Activated CD4-positive, alpha-beta T cell treated with anti-CD3 and anti-CD28 coated beads, Interleukin-2, amount 10 ng/mL, durations not matched to agents 24 days and 14 days (primary cell): Measurements from ENCODE around the gene IL17F. TPM values are rescaled to one million over a fixed set of nuclear protein-coding genes. Genes with fewer than 3 reads are reported as not detected.

ENCODE experiments used
- DNase-seq: peaks from one replicate; pipeline ENCODE4 v3.0.0; 2022
- H3K27ac Mint-ChIP-seq: one replicate; pipeline ENCODE4 v1.8.0; 2022; ENCODE audit warnings: mild to moderate bottlenecking, mixed read lengths
- H3K27me3 Mint-ChIP-seq: one replicate; pipeline ENCODE4 v1.8.0; 2022; ENCODE audit warnings: mixed read lengths
- H3K36me3 Mint-ChIP-seq: one replicate; pipeline ENCODE4 v1.8.0; 2022; ENCODE audit warnings: low read depth, mild to moderate bottlenecking, mixed read lengths
- H3K4me1 Mint-ChIP-seq: one replicate; pipeline ENCODE4 v1.8.0; 2021; ENCODE audit warnings: mixed read lengths
- H3K4me3 Mint-ChIP-seq: one replicate; pipeline ENCODE4 v1.8.0; 2022; ENCODE audit warnings: mild to moderate bottlenecking, moderate library complexity, mixed read lengths
- H3K9me3 Mint-ChIP-seq: one replicate; pipeline ENCODE4 v1.8.0; 2021; ENCODE audit warnings: mixed read lengths
- intact Hi-C: fragments of 100-400 bp; cut with micrococcal nuclease; formaldehyde crosslinking; loops from one replicate; pipeline ENCODE4 v1.15.1; 2023
- total RNA-seq: library from RNA; stranded (reverse); gene quantifications from 2 replicates; pipeline ENCODE4 v1.2.3, GENCODE V29; 2022

Gene IL17F
- total RNA-seq, 1 donor from 2014 or later, result not detected

DNA sequence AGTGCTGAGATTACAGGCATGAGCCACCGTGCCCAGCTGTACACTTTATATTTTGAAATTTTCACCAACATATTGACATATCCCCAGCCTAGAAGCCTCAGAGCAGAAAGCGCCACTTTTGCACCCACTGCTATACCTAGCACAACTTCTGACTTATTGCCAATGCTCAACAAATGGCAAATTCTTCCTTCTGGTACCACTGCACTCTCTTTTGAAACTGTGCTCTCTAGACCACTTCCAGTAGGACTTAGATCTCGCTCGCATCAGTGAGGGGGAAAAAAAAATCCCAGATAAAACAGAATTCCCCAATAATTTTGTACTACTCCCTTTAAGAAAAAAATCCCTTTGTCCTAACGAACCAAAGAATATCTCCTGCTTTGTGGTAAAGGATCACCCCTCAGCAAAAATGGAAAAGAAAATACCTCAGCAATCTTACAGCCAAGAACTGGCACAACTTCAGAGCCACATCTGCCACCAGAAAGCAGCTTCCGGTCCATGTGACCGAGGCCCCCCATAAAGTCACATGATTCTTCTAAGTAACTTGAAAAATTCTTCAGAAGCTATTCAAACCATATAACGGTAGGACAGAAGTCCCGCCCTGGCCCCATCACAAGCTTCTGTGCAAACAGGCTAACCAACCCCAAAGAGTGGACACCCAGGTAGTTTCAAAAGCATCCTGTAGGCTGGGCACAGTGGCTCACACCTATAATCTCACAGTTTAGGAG is 18.5 kb upstream of the IL17F start:
- no peak overlapping the region for H3K4me3 Mint-ChIP-seq
- peaks cover 7% of the 10 kb centered on the region for H3K4me1 Mint-ChIP-seq
- no peak overlapping the region for H3K27ac Mint-ChIP-seq
- no peaks in the 10 kb centered on the region for H3K9me3 Mint-ChIP-seq
- intact Hi-C loops, result loop anchor here (1.0 to 10.0 kb wide), 5 partner anchors 49 to 408 kb away; no protein-coding TSS in a partner anchor
- DNase-seq, result no peak
- H3K27me3 Mint-ChIP-seq, result no peaks in the 10 kb centered on the region
- H3K36me3 Mint-ChIP-seq, result peaks cover 64% of the 10 kb centered on the region

DNA sequence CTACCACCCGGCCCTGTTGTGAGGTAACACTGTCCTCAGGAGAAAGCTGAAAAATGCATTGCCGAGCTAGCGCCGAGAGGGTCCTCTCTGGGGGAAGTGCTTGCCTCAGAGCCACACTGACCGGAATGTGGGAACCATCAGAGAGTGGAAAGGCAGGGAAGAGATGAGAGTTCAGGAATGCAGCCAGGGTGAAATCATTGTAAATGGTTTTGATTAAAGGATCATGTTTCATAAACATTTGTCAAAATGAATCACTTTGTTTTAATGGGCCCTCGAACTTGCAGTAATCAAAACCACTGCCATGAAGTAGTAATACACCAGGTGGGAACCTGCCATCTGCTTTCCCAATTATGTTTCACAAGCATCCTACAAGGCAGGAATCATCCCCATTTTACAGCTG is 16.9 kb upstream of the IL17F start:
- Mint-ChIP-seq H3K27ac (no peak overlapping the region), H3K4me3 (no peak overlapping the region), H3K36me3 (peaks cover 51% of the 10 kb centered on the region), H3K9me3 (no peaks in the 10 kb centered on the region), H3K4me1 (peaks cover 6% of the 10 kb centered on the region), H3K27me3 (peaks cover 2% of the 10 kb centered on the region)
- DNase-seq, result no peak
- intact Hi-C loops, result loop anchor here (10.0 kb wide), 1 partner anchor 406 kb away; no protein-coding TSS in a partner anchor

DNA sequence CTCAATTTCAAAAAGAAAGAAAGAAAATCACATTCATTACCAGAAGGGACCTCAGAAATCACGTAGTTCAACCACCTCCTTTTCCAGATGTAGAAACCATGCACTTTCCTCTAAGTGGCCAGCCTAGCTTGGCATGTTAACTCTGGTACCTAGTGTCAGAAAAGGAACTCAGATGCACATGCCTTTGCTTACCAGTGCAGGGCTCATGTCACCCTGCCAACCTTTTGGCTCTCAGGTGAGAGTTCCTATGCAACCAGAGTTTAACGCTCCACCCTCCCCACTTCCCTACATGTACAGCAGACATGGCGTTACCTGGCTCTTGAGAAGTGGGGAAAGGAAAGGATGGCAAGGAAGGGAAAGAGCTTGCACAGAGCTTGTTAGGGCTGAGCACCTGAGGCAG is 16.3 kb upstream of the IL17F start:
- Mint-ChIP-seq H3K4me3 (no peak overlapping the region), H3K36me3 (peaks cover 47% of the 10 kb centered on the region), H3K9me3 (no peaks in the 10 kb centered on the region), H3K4me1 (peaks cover 7% of the 10 kb centered on the region), H3K27ac (no peak overlapping the region), H3K27me3 (peaks cover 2% of the 10 kb centered on the region)
- intact Hi-C loops, result loop anchor here (10.0 kb wide), 1 partner anchor 406 kb away; no protein-coding TSS in a partner anchor
- no peak for DNase-seq

DNA sequence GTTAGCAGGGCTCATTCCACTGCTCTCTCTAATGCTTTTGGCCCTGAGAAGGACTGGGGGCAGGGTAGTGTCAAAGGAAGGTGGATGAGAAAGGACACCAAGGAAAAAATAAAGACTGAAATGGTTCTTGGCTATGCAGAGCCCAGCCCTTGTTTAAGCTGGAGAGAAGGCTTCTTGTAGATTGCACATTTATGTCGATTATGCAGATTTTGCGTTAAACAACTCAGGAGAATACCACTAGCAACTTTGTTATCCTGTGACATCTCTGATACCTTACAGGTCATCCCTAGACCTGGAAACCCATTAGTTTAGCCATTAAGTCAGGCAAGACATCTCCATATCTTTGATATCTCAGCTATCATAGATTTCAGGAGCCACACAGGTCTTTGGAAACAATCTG is 11.1 kb upstream of the IL17F start:
- Mint-ChIP-seq H3K36me3 (peaks cover 4% of the 10 kb centered on the region), H3K9me3 (no peaks in the 10 kb centered on the region), H3K4me3 (peak overlapping the region; percentile 18), H3K4me1 (peaks cover 32% of the 10 kb centered on the region), H3K27me3 (peaks cover 34% of the 10 kb centered on the region), H3K27ac (peak overlapping the region; percentile 14)
- intact Hi-C loops, result loop anchor here (1.0 to 2.0 kb wide), 2 partner anchors 28 to 93 kb away; no protein-coding TSS in a partner anchor
- no peak for DNase-seq

DNA sequence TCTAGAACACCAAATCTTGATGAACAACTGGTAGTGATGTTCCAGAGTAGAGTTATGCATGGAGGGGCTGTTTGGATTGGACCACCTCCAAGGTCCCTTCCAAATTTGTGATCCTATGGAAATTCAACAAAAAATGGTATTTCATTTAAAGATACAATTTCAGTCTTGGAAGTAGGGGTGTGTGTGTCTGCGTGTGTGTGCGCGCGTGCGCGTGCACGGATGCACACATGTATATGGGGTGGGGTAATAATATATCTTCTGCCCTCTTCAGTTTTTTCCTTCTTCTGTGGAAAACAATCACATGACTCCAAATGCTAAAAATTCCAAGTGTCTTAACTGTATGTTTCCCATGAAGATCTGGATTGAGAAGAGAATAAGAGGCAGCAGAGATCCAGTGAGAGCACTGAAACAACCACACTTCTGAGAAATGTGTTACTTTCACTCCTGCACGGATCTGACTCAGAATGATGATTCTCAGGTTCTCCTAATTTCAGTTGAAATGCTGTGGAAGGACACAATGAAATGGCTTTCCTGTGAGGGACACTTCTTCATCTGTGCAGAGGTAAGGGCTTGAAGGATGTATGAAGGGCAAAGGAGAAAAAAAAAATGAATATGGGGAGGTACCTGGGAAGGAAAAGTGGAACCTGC is 10.6 kb upstream of the IL17F start:
- no peak for DNase-seq
- intact Hi-C loops, result loop anchor here (1.0 to 2.0 kb wide), 2 partner anchors 28 to 92 kb away; no protein-coding TSS in a partner anchor
- H3K27ac Mint-ChIP-seq, result no peak overlapping the region
- peak overlapping the region; percentile 18 for H3K4me3 Mint-ChIP-seq
- no peaks in the 10 kb centered on the region for H3K9me3 Mint-ChIP-seq
- H3K4me1 Mint-ChIP-seq, result peaks cover 35% of the 10 kb centered on the region
- H3K36me3 Mint-ChIP-seq, result no peaks in the 10 kb centered on the region
- peaks cover 40% of the 10 kb centered on the region for H3K27me3 Mint-ChIP-seq

DNA sequence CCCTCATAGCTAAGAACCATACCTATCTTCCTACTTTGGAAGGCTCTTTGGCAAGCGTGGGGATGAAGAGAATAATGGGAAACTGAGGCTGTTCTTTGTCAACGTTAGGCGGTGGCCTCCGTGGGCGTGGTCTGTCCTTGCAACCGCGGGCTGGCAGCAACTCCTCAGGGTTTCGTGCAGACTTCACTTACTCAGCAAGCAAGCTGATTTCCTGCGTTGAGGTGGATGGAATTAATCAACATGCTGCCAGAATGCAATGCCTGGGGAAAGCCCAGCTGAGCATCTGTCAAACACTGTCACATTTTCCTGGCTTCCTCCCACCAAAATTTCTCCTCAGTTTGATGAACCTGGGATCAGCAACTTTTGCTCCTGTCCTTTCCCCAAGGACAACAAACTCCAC is 9.2 kb upstream of the IL17F start:
- Mint-ChIP-seq H3K27me3 (peaks cover 49% of the 10 kb centered on the region), H3K4me3 (no peak overlapping the region), H3K36me3 (no peaks in the 10 kb centered on the region), H3K9me3 (no peaks in the 10 kb centered on the region), H3K27ac (no peak overlapping the region), H3K4me1 (peaks cover 35% of the 10 kb centered on the region)
- intact Hi-C loops, result no loop called here
- peak; percentile 74 for DNase-seq

DNA sequence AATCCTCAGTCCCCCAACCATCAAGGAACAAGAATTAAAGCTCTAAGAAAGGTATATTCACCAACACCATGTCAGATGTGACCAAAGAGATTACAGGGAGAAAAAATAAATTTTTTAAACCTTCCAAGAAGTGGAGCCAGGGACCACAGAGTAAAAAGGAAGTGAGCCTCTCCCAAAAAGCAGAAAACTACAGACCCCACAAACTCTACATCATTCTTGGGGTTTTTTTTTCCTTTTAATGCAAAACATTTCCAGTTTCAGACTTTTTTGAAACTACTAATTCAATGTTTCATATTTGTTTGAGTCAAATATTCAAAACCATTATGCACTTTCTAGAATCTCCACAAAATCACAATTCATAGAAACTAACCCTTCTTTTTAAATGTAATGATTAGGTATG is 6.8 kb upstream of the IL17F start:
- Mint-ChIP-seq H3K4me3 (no peak overlapping the region), H3K27me3 (peaks cover 58% of the 10 kb centered on the region), H3K9me3 (no peaks in the 10 kb centered on the region), H3K4me1 (peaks cover 35% of the 10 kb centered on the region), H3K27ac (no peak overlapping the region), H3K36me3 (no peaks in the 10 kb centered on the region)
- intact Hi-C loops, result no loop called here
- no peak for DNase-seq

DNA sequence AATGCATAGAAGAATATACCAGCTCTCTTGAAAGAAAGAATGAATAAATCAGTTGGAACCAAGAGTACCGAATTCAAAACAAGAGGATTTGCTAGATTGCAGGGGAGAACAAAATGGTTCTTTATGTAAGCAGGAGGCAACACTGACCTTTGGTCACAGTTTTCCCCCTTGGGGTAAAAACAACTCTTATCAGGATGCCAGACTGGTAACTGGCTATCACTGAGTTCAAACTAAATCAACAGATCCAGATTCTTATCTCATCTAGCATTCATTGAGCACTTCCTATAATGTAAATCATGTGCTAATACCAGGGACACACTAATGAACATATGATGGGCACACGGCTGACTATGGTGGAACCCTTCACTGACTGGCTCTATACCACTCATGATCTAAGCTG is 4.8 kb upstream of the IL17F start:
- intact Hi-C loops, result no loop called here
- no peak overlapping the region for H3K27ac Mint-ChIP-seq
- no peak overlapping the region for H3K4me3 Mint-ChIP-seq
- H3K9me3 Mint-ChIP-seq, result no peaks in the 10 kb centered on the region
- peaks cover 64% of the 10 kb centered on the region for H3K27me3 Mint-ChIP-seq
- no peaks in the 10 kb centered on the region for H3K36me3 Mint-ChIP-seq
- DNase-seq, result no peak
- peaks cover 18% of the 10 kb centered on the region for H3K4me1 Mint-ChIP-seq

DNA sequence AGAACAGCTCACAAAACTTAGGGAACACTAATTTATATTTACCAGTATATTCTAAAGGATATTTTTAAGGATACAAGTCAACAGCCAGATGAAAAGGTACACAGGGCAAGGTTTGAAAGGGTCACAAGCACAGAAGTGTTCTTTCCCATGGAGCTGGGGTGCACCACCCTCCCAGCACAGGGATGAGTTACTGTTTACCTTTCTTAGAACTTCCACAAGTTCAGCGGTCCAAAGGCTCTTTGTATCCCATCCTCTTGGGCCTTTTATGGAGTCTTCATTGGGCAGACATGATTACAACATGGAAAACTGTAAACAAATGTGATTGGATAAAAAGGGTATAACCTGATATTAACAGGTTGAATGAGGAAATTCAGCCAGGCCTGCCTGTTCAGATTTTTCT is 1.1 kb upstream of the IL17F start:
- H3K36me3 Mint-ChIP-seq, result no peaks in the 10 kb centered on the region
- H3K4me3 Mint-ChIP-seq, result no peak overlapping the region
- peaks cover 3% of the 10 kb centered on the region for H3K4me1 Mint-ChIP-seq
- H3K9me3 Mint-ChIP-seq, result no peaks in the 10 kb centered on the region
- peaks cover 58% of the 10 kb centered on the region for H3K27me3 Mint-ChIP-seq
- no peak for DNase-seq
- no peak overlapping the region for H3K27ac Mint-ChIP-seq
- intact Hi-C loops, result no loop called here

DNA sequence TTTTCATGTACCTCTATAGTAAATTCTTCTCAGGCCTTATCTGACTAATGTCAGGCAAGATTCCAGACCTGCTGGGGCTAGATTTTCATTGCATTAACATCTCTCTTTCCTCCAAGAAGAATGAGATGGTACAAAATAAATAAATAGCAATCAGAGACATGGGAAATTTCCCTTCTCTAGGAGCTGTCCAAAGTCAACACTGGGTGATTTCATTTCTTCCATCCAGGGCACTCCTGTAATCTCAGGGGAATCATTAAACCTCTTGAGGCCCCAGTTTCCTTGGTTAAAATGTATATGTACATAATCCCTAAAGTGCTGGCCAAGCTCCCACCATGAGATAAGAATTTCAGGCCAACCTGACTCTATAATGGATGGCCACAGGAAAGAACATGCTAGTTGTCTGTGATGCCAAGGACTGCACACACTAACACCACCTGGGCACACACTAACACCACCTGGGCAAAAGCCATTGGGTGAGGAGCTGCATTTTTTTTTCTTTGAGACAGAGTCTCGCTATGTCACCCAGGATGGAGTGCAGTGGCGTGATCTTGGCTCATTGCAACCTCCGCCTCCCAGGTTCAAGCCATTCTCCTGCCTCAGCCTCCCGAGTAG is 912 bp downstream of the IL17F start:
- H3K4me1 Mint-ChIP-seq, result no peaks in the 10 kb centered on the region
- H3K4me3 Mint-ChIP-seq, result no peak overlapping the region
- DNase-seq, result no peak
- H3K27ac Mint-ChIP-seq, result no peak overlapping the region
- peaks cover 48% of the 10 kb centered on the region for H3K27me3 Mint-ChIP-seq
- intact Hi-C loops, result no loop called here
- H3K9me3 Mint-ChIP-seq, result no peaks in the 10 kb centered on the region
- no peaks in the 10 kb centered on the region for H3K36me3 Mint-ChIP-seq

DNA sequence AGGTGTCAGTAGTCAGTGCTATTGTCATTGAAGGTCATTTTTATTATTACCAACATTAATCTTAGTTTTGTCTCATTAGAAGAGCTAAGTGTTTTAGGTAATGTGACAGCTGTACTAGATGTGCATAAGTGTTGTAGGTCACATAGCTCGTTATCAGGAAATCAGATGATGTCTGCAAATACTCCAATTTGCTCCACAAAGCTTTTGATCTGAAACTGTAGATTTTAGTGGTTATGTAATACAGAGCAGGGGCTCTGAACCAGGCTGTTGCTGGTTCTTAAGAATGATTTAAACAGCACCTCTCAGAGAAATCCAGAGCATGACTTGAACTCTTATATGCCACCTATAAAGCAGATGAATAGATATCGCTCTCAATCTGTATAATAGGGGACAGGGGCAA is 2.5 kb downstream of the IL17F start:
- intact Hi-C loops, result no loop called here
- no peak for DNase-seq
- Mint-ChIP-seq H3K9me3 (no peaks in the 10 kb centered on the region), H3K27ac (no peak overlapping the region), H3K27me3 (peaks cover 54% of the 10 kb centered on the region), H3K4me1 (no peaks in the 10 kb centered on the region), H3K36me3 (no peaks in the 10 kb centered on the region), H3K4me3 (no peak overlapping the region)

DNA sequence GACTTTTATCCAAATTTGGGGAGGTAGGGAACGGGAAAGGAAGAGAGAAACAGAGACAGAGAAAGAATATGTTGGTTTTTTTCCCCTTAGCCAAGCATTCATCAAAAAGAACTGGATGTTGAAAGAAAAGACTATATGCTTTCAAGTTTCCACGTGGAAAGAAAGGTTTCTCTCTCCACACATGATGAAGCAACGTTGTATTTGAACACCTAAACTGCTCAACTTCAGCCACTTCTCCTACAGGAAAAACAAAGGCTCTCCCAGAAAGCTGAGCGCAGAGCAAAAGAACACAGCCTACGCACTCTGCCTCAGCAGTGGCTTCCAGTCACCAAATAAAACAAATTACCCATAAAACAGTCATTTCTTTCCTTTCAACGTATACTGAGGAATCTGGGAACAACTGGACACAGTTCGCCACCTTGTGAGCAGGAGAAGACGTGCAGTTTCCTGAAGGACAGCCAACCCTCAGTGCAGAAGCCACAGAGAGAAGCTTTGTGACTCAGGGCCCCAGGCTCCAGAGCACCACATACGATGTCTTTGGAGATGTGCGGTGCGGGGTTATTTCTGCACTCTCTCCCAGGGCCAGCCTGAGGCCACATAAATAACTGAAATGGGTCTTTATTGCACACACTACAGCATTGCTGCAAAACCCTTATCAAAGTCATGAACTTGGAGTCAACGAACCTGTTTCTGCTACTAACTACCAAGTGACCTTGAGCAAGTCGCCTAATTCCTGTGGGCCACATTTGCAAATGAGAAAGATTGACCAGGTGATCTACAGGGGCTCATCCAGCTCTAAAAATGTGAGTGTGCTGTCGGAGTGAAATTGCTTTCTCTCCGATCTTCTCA is 10.1 kb downstream of the IL17F start:
- peak; percentile 63 for DNase-seq
- Mint-ChIP-seq H3K4me1 (peaks cover 31% of the 10 kb centered on the region), H3K4me3 (no peak overlapping the region), H3K27ac (no peak overlapping the region), H3K36me3 (no peaks in the 10 kb centered on the region), H3K27me3 (peaks cover 67% of the 10 kb centered on the region), H3K9me3 (no peaks in the 10 kb centered on the region)
- intact Hi-C loops, result loop anchor here (1.0 to 2.0 kb wide), 2 partner anchors 21 to 71 kb away; no protein-coding TSS in a partner anchor

DNA sequence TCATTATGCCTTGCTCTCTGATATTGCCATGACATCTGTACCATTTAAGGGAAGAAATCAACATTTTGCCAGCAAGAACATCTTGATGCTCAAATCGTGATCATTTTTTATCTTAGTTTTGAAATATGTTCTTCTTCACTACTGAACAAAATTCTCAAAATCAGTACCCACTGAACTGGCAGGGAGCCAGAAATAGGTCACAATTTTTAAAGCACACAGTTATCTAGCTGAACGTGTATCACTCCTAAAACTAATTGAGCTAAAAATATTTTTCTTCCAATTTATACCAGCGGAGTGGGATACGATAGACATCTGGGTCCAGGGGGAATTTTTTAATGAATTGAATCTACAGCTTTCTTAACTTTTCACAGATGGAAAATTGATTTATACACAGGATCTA is 11.3 kb downstream of the IL17F start:
- intact Hi-C loops, result loop anchor here (2.0 kb wide), 1 partner anchor 20 kb away; no protein-coding TSS in a partner anchor
- H3K27ac Mint-ChIP-seq, result no peak overlapping the region
- no peaks in the 10 kb centered on the region for H3K36me3 Mint-ChIP-seq
- no peak for DNase-seq
- H3K9me3 Mint-ChIP-seq, result no peaks in the 10 kb centered on the region
- peaks cover 37% of the 10 kb centered on the region for H3K4me1 Mint-ChIP-seq
- no peak overlapping the region for H3K4me3 Mint-ChIP-seq
- H3K27me3 Mint-ChIP-seq, result peaks cover 65% of the 10 kb centered on the region
